Endothelial cell of umbilical vein (primary cell): ENCODE measurements around the gene LCLAT1. TPM values are rescaled to one million over a fixed set of nuclear protein-coding genes. Genes with fewer than 3 reads are reported as not detected.

ENCODE experiments used
- BruUV-seq: library from RNA; stranded (reverse); fragments of 400-500 nt; replicated peaks from 2 replicates; lab custom pipeline; 2021; lab: Mats Ljungman, UMichigan
- CTCF ChIA-PET: fragments of 300-600, 350-600 bp; sonication (Branson Sonifier 250); formaldehyde crosslinking; loops from one replicate; lab custom pipeline; 2021; ENCODE audit warnings: antibody characterized with exemption, inconsistent platforms; lab: Charles Lee
- POLR2A ChIA-PET: fragments of 300-600, 350-600 bp; sonication (Branson Sonifier 250); formaldehyde crosslinking; loops from one replicate; lab custom pipeline; 2021; ENCODE audit warnings: antibody characterized with exemption, inconsistent platforms; lab: Charles Lee
- DNase-seq: peaks from one replicate; pipeline ENCODE4 v3.0.0-alpha.2; 2011; ENCODE audit warnings: low read depth, low spot score
- FAIRE-seq: peaks from 2 replicates; lab custom pipeline; 2011; peaks lifted over from hg19 to GRCh38; lab: Jason Lieb, UNC
- H2AFZ ChIP-seq: 2 replicates; pipeline ENCODE4 v1.6.0; 2012; ENCODE audit warnings: low read depth, low read length, control low read depth, inconsistent platforms
- H3K27ac ChIP-seq: 2 replicates; pipeline ENCODE4 v1.5.1; 2011; ENCODE audit warnings: low read depth, mild to moderate bottlenecking, control low read depth, low read length, moderate library complexity; ENCODE audit not compliant: insufficient read depth
- H3K27me3 ChIP-seq, 2 experiments: 2 replicates each; pipeline versions ENCODE4 v1.6.0 to v1.6.1; 2011; ENCODE audit warnings: low read length in 2 of 2, mixed read lengths in 1 of 2; ENCODE audit not compliant: control insufficient read depth in 2 of 2, insufficient read depth in 2 of 2
- H3K36me3 ChIP-seq, 2 experiments: 2 replicates in 1 of 2; 3 replicates in 1 of 2; pipeline ENCODE4 v1.5.1; 2011; ENCODE audit warnings: low read length in 2 of 2, mild to moderate bottlenecking in 1 of 2, moderate library complexity in 1 of 2; ENCODE audit not compliant: control insufficient read depth in 2 of 2, insufficient read depth in 2 of 2; ENCODE audit errors: extremely low read depth in 1 of 2
- H3K4me1 ChIP-seq: 3 replicates; pipeline ENCODE4 v1.5.1; 2011; ENCODE audit warnings: mild to moderate bottlenecking, low read length; ENCODE audit not compliant: control insufficient read depth, insufficient read depth; ENCODE audit errors: extremely low read depth
- H3K4me2 ChIP-seq: 2 replicates; pipeline ENCODE4 v1.6.1; 2011; ENCODE audit warnings: low read length, control low read depth, mixed read lengths; ENCODE audit not compliant: insufficient read depth
- H3K4me3 ChIP-seq, 3 experiments: fragments of 200-600 bp in 1 of 3; sonication (generic), shearing (Covaris generic) in 1 of 3; replicated peaks in 1 of 3; 2 replicates each; pipeline ENCODE4 v1.5.1; 2011 to 2016; ENCODE audit warnings: control low read depth in 3 of 3, low read length in 3 of 3, mild to moderate bottlenecking in 2 of 3, inconsistent platforms in 1 of 3, low read depth in 1 of 3, moderate library complexity in 1 of 3; ENCODE audit not compliant: insufficient read depth in 1 of 3
- H3K79me2 ChIP-seq: 2 replicates; pipeline ENCODE4 v1.6.0; 2012; ENCODE audit warnings: low read length, inconsistent platforms; ENCODE audit not compliant: control insufficient read depth, insufficient read depth
- H3K9ac ChIP-seq: replicated peaks from 2 replicates; pipeline ENCODE3; 2011; ENCODE audit warnings: low read length, control low read depth; ENCODE audit not compliant: insufficient read depth; ENCODE audit errors: extremely low read depth
- H3K9me1 ChIP-seq: replicated peaks from 3 replicates; pipeline ENCODE4 v1.6.0; 2011; ENCODE audit warnings: mild to moderate bottlenecking, low read length; ENCODE audit not compliant: control insufficient read depth, insufficient read depth; ENCODE audit errors: extremely low read depth
- H3K9me3 ChIP-seq: replicated peaks from 2 replicates; pipeline ENCODE4 v1.5.1; 2012; ENCODE audit warnings: low read length, inconsistent platforms; ENCODE audit not compliant: control insufficient read depth, insufficient read depth
- H4K20me1 ChIP-seq: replicated peaks from 2 replicates; pipeline ENCODE3; 2011; ENCODE audit warnings: mild to moderate bottlenecking, low read length; ENCODE audit not compliant: control insufficient read depth, insufficient read depth; ENCODE audit errors: extremely low read depth
- CTCF ChIP-seq, 2 donors: IDR thresholded peaks; 1 replicate in 1 of 2; 2 replicates in 1 of 2; pipeline ENCODE4 v1.5.1; 2011; ENCODE audit warnings: low read length in 2 of 2, mild to moderate bottlenecking in 2 of 2, moderate library complexity in 2 of 2, control low read depth in 1 of 2, inconsistent platforms in 1 of 2, low read depth in 1 of 2; ENCODE audit not compliant: insufficient read depth in 1 of 2; ENCODE audit errors: extremely low read depth in 1 of 2
- EZH2 ChIP-seq: IDR thresholded peaks from 2 replicates; pipeline ENCODE4 v1.6.1; 2012; ENCODE audit warnings: borderline replicate concordance, low read depth, mild to moderate bottlenecking, moderate library complexity, low read length, inconsistent platforms; ENCODE audit not compliant: severe bottlenecking
- GATA2 ChIP-seq: IDR thresholded peaks from 2 replicates; pipeline ENCODE4 v1.7.0; 2011; ENCODE audit warnings: low read depth, mild to moderate bottlenecking, moderate library complexity, mixed read lengths, low read length; ENCODE audit not compliant: insufficient read length, insufficient read depth
- JUN ChIP-seq: IDR thresholded peaks from 2 replicates; pipeline ENCODE4 v1.6.1; 2011; ENCODE audit warnings: borderline replicate concordance, low read depth; ENCODE audit not compliant: insufficient read length, insufficient read depth
- MAX ChIP-seq: IDR thresholded peaks from 2 replicates; pipeline ENCODE4 v1.6.1; 2011; ENCODE audit not compliant: insufficient read depth, insufficient read length
- MYC ChIP-seq: IDR thresholded peaks from one replicate; pipeline ENCODE4 v1.6.1; 2011; ENCODE audit warnings: mild to moderate bottlenecking, low read depth, low read length
- POLR2A ChIP-seq: IDR thresholded peaks from 2 replicates; pipeline ENCODE4 v1.6.1; 2012; ENCODE audit warnings: low read depth, mild to moderate bottlenecking, control low read depth, low read length
- POLR2AphosphoS5 ChIP-seq: IDR thresholded peaks from 2 replicates; pipeline ENCODE4 v1.6.1; 2012; ENCODE audit warnings: low read depth, mild to moderate bottlenecking, control low read depth, low read length, moderate library complexity; ENCODE audit not compliant: insufficient read depth
- dilution Hi-C: fragments of 300-500 bp; cut with MboI; formaldehyde crosslinking; loops from one replicate; pipeline ENCODE4 v1.15.0; 2019; ENCODE audit warnings: low sequenced_read_pairs; ENCODE audit not compliant: extremely low pct_ligation_motif_present
- intact Hi-C: fragments of 100-400 bp; cut with micrococcal nuclease; formaldehyde crosslinking; loops from one replicate; pipeline ENCODE4 v1.10.0; 2022
- polyA plus RNA-seq, 4 experiments: library from polyadenylated mRNA; depleted of rRNA in 3 of 4; stranded (reverse) in 3 of 4; unstranded in 1 of 4; fragments of >200 nt; gene quantifications; 2 replicates each; pipeline versions ENCODE4 v1.2.1 to v1.2.3, GENCODE V29; 2011 to 2012; ENCODE audit warnings: missing spikeins in 1 of 4
- total RNA-seq: library from RNA; stranded (reverse); gene quantifications from 2 replicates; pipeline ENCODE4 v1.2.3, GENCODE V29; 2021

Gene LCLAT1
- total and polyA plus RNA-seq, 2 donors (not counting 3 experiments of a cell fraction or from before 2014, with no cell fraction given) = 6.1 to 20.8 TPM

DNA sequence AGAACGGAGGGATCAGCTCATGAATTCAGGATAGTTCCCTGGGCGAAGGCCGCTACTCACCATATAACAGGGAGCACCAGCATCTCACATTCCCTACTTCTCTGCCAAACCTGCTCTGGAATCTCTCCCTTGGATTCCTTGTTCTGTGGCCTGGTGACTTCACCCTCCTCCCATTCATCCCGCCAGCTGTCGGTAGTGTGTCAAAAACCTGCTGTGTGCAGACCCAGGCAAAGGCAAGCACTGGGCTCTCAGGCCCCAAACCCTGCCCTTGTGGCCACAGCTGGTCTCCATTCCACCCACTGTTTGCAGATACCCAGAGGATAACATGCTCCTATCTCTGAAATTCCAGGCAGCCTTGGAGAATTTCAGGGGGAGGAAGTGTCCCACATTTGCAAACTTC is 208.6 kb downstream of the LCLAT1 start:
- no peaks in the 10 kb centered on the region for H3K79me2 ChIP-seq
- H3K4me3 ChIP-seq = no peak overlapping the region
- no peaks in the 10 kb centered on the region for H3K27me3 ChIP-seq
- DNase-seq (no peak), FAIRE-seq (no peak)
- BruUV-seq = no TSS peak
- H3K27ac ChIP-seq = no peak overlapping the region
- no peaks in the 10 kb centered on the region for H3K9me3 ChIP-seq
- intact Hi-C loops (no loop called here), dilution Hi-C loops (no loop called here)
- TF ChIP-seq POLR2AphosphoS5 (no peak), GATA2 (no peak)
- no peaks in the 10 kb centered on the region for H3K36me3 ChIP-seq
- H3K9ac ChIP-seq = no peak overlapping the region
- H2AFZ ChIP-seq = no peak overlapping the region
- ChIA-PET CTCF (interaction anchor here (1.3 kb wide), 1 partner anchor 56 kb away, joined by 4 read pairs; no protein-coding TSS in a partner anchor), POLR2A (no interaction called here)
- no peak overlapping the region for H3K4me2 ChIP-seq
- H3K4me1 ChIP-seq = no peaks in the 10 kb centered on the region
- no peaks in the 10 kb centered on the region for H4K20me1 ChIP-seq
- no peaks in the 10 kb centered on the region for H3K9me1 ChIP-seq

DNA sequence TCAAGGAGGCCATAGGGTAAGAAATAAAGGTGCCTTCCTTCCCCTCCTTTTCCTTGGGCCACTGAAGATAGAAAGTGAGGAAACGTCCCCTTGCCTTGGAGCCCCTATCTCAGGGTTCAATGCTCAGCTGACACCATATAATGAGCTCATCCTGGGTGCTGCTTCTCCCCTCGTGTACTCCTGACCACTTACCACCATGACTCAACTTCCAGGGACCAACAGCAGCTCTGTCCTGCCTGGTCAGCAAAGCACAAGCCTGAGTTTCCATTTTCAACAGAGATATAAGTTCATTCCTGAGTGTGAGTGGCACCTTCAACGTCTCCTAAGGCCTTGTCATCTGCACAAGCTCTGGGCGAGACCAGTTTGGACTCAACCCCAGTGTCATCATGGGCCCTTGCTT is 209.0 kb downstream of the LCLAT1 start:
- no peak overlapping the region for H3K27ac ChIP-seq
- H3K4me2 ChIP-seq = no peak overlapping the region
- H3K36me3 ChIP-seq = no peaks in the 10 kb centered on the region
- BruUV-seq = no TSS peak
- dilution Hi-C loops (no loop called here), intact Hi-C loops (no loop called here)
- H3K27me3 ChIP-seq = no peaks in the 10 kb centered on the region
- ChIA-PET CTCF (interaction anchor here (1.3 kb wide), 1 partner anchor 55 kb away, joined by 4 read pairs; no protein-coding TSS in a partner anchor), POLR2A (no interaction called here)
- DNase-seq (no peak), FAIRE-seq (no peak)
- H2AFZ ChIP-seq = no peak overlapping the region
- no peaks in the 10 kb centered on the region for H3K79me2 ChIP-seq
- H3K9me1 ChIP-seq = no peaks in the 10 kb centered on the region
- no peaks in the 10 kb centered on the region for H3K9me3 ChIP-seq
- TF ChIP-seq EZH2 (no peak), GATA2 (no peak), CTCF (IDR thresholded peaks at IDR 0.05; ENCODE audit: extremely low read depth in 1 of 2, insufficient read depth in 1 of 2, low read depth in 1 of 2, low read length in 2 of 2) (no peak), POLR2AphosphoS5 (no peak), MYC (no peak), MAX (no peak), POLR2A (no peak), JUN (no peak)
- H3K4me1 ChIP-seq = no peaks in the 10 kb centered on the region
- H3K4me3 ChIP-seq = no peak overlapping the region
- no peak overlapping the region for H3K9ac ChIP-seq
- H4K20me1 ChIP-seq = no peaks in the 10 kb centered on the region
